Natural killer cell (primary cell): ENCODE results near the gene OSBPL3. TPM values are rescaled to one million over a fixed set of nuclear protein-coding genes. Genes with fewer than 3 reads are reported as not detected.

Experiments used
- ATAC-seq, 3 donors: fragments of 150-1000 bp in 2 of 3; fragments of 200-7000 bp in 1 of 3; cut with Tn5 transposase; 1 replicate in 1 of 3; 2 replicates in 2 of 3; pipeline ENCODE4 v1.10.0; 2021; ENCODE audit warnings: mild to moderate bottlenecking in 2 of 3, moderate library complexity in 2 of 3
- DNase-seq, 2 donors: peaks; one replicate each; pipeline versions ENCODE4 v3.0.0 to v3.0.0-alpha.2; 2013 to 2021; ENCODE audit warnings: mixed read lengths in 1 of 2
- H3K27ac ChIP-seq: one replicate; pipeline ENCODE4 v1.5.1; 2013; ENCODE audit warnings: mild to moderate bottlenecking, low read length
- H3K27me3 ChIP-seq: one replicate; pipeline ENCODE4 v1.6.1; 2013; ENCODE audit warnings: low read length; ENCODE audit not compliant: control insufficient read depth, insufficient read depth
- H3K36me3 ChIP-seq: one replicate; pipeline ENCODE4 v1.6.1; 2013; ENCODE audit warnings: low read length; ENCODE audit not compliant: control insufficient read depth, insufficient read depth
- H3K4me1 ChIP-seq: one replicate; pipeline ENCODE4 v1.6.1; 2013; ENCODE audit warnings: low read length; ENCODE audit not compliant: control insufficient read depth, insufficient read depth
- H3K4me3 ChIP-seq: one replicate; pipeline ENCODE4 v1.5.1; 2013; ENCODE audit warnings: low read length
- H3K9me3 ChIP-seq: one replicate; pipeline ENCODE4 v1.6.1; 2013; ENCODE audit warnings: low read length; ENCODE audit not compliant: control insufficient read depth, insufficient read depth
- H3K27ac Mint-ChIP-seq, 2 donors: one replicate each; pipeline ENCODE4 v1.8.0; 2022; ENCODE audit warnings: mild to moderate bottlenecking in 2 of 2, mixed read lengths in 2 of 2, moderate library complexity in 1 of 2
- H3K27me3 Mint-ChIP-seq, 2 donors: one replicate each; pipeline ENCODE4 v1.8.0; 2022; ENCODE audit warnings: low read depth in 2 of 2, mixed read lengths in 2 of 2
- H3K36me3 Mint-ChIP-seq: one replicate; pipeline ENCODE4 v1.8.0; 2022; ENCODE audit warnings: mixed read lengths
- H3K4me1 Mint-ChIP-seq, 2 donors: one replicate each; pipeline ENCODE4 v1.8.0; 2022; ENCODE audit warnings: mixed read lengths in 2 of 2
- H3K4me3 Mint-ChIP-seq: one replicate; pipeline ENCODE4 v1.8.0; 2022; ENCODE audit warnings: mild to moderate bottlenecking, moderate library complexity, mixed read lengths
- H3K9me3 Mint-ChIP-seq, 2 donors: one replicate each; pipeline ENCODE4 v1.8.0; 2022; ENCODE audit warnings: mixed read lengths in 2 of 2
- CTCF ChIP-seq: fragments of 200-600 bp; IDR thresholded peaks from one replicate; pipeline ENCODE4 v1.8.0; 2022; ENCODE audit warnings: antibody characterized with exemption
- WGBS: methylation state at CpG from one replicate; pipeline ENCODE4 v1.1.7; 2013; ENCODE audit warnings: missing lambda C conversion rate; ENCODE audit not compliant: insufficient coverage; 5-methylcytosine and 5-hydroxymethylcytosine counted together
- intact Hi-C: fragments of 100-400 bp; cut with micrococcal nuclease; formaldehyde crosslinking; loops from one replicate; pipeline ENCODE4 v1.14.2; 2022
- total RNA-seq, 4 donors: library from RNA; stranded (reverse); fragments of 120-200 nt in 1 of 4; gene quantifications; one replicate each; pipeline versions ENCODE4 v1.2.3 to v1.2.4, GENCODE V29; 2013 to 2022

OSBPL3 gene
- total RNA-seq, 3 donors from 2014 or later (not counting 1 experiment from before 2014, with no cell fraction given) = 50.7 to 99.1 (median 65.1) TPM

GRCh38 chr7:24995466-24995865 is 15.5 kb upstream of the OSBPL3 start:
- ATAC-seq = no peak
- no peaks in the 10 kb centered on the region for H3K9me3 ChIP-seq
- Mint-ChIP-seq H3K36me3 (peaks cover under 1% of the 10 kb centered on the region), H3K9me3 (peaks cover 0 to 3% of the 10 kb centered on the region in 2 donors), H3K27ac (no peak overlapping the region), H3K4me3 (no peak overlapping the region), H3K4me1 (peaks cover 7% of the 10 kb centered on the region in 2 donors), H3K27me3 (peaks cover 18 to 21% of the 10 kb centered on the region in 2 donors)
- H3K36me3 ChIP-seq = no peaks in the 10 kb centered on the region
- H3K4me3 ChIP-seq = no peak overlapping the region
- 90% methylated on average over 2 of the region's 3 CpGs for WGBS
- intact Hi-C loops = no loop called here
- TF ChIP-seq CTCF = no peak
- H3K4me1 ChIP-seq = no peaks in the 10 kb centered on the region
- no peak for DNase-seq
- no peak overlapping the region for H3K27ac ChIP-seq
- H3K27me3 ChIP-seq = no peaks in the 10 kb centered on the region

DNA sequence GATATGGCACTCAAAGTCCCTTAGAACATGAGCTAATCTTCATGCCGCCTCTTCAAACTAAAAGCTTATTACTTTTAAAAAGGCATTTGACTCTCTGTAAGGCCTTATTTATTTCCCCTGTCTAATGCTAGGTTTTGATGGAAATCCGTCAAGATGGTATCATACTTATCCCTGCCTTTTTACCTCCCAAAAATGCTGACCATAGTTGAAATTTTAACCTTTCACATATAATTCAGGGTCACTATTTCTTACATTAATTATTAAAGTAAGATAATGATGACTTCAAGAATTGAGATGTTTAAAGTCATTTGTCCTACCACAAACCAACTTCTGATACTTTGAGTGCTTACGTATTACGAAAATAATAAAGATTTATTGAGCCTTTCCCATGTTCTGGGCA is 12.3 kb upstream of the OSBPL3 start:
- Histone ChIP-seq H3K4me3 (no peak overlapping the region), H3K27ac (no peak overlapping the region), H3K27me3 (no peaks in the 10 kb centered on the region), H3K36me3 (no peaks in the 10 kb centered on the region), H3K9me3 (no peaks in the 10 kb centered on the region), H3K4me1 (no peaks in the 10 kb centered on the region)
- ATAC-seq (no peak), DNase-seq (no peak)
- H3K9me3 Mint-ChIP-seq = no peaks in the 10 kb centered on the region
- H3K27me3 Mint-ChIP-seq = peaks cover 8 to 13% of the 10 kb centered on the region in 2 donors
- H3K4me3 Mint-ChIP-seq = no peak overlapping the region
- TF ChIP-seq CTCF = no peak
- H3K36me3 Mint-ChIP-seq = no peaks in the 10 kb centered on the region
- no peak overlapping the region for H3K27ac Mint-ChIP-seq
- intact Hi-C loops = no loop called here
- 96% methylated on average over 4 of the region's 4 CpGs for WGBS
- peaks cover 7% of the 10 kb centered on the region in 2 donors for H3K4me1 Mint-ChIP-seq

DNA sequence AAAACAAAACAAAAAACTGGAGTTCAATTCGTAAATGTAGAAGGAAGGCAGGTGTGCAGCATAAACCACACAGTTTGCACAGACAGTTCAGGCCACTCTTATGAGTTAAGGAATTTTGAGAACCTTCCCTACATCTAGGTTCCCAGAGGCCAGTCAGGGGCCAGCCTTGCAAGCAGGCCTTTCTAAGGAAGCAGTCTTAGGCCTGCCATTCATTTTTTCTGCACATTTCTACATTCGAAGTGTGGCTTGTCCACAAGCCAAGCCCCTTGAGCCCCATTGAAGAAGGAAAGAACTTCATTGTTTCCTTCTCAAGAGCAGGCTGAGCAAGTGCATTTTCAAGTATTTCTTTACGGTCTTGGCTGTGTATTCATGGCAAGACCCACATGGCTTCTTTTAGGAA is 11.4 kb upstream of the OSBPL3 start:
- TF ChIP-seq CTCF = no peak
- intact Hi-C loops = no loop called here
- H3K4me3 Mint-ChIP-seq = no peak overlapping the region
- H3K4me3 ChIP-seq = no peak overlapping the region
- H3K27ac ChIP-seq = no peak overlapping the region
- ATAC-seq (no peak), DNase-seq (no peak)
- no peaks in the 10 kb centered on the region for H3K36me3 Mint-ChIP-seq
- WGBS = 99% methylated on average over 3 of the region's 3 CpGs
- H3K27me3 ChIP-seq = no peaks in the 10 kb centered on the region
- no peaks in the 10 kb centered on the region for H3K9me3 Mint-ChIP-seq
- no peak overlapping the region for H3K27ac Mint-ChIP-seq
- peaks cover 7% of the 10 kb centered on the region in 2 donors for H3K4me1 Mint-ChIP-seq
- no peaks in the 10 kb centered on the region for H3K4me1 ChIP-seq
- peaks cover 8 to 12% of the 10 kb centered on the region in 2 donors for H3K27me3 Mint-ChIP-seq
- no peaks in the 10 kb centered on the region for H3K9me3 ChIP-seq
- H3K36me3 ChIP-seq = no peaks in the 10 kb centered on the region

DNA sequence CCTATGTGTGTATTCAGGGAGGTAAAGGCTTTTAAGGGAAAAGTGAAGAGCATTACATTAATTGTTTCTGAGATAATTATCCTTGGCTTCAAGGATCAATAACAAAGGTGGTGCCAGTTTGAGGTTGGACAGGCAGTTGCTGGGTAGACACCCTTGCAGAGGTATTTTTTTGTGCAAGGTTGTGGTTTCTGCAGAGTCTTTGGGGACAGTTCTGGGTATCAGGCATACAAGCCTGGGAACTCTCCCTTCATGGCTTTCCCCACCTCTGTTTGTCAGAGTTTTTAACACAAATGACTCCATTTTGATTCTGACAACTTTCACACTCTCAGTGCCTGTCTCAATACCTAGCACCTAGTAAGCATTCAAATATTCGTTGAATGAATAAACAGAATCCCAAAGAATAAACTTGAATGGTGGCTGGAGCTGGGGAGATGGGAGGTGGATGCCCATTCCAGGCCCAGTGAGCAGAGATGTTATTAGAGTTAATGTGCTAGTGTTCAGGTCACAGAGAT is 7.4 kb upstream of the OSBPL3 start:
- Mint-ChIP-seq H3K36me3 (no peaks in the 10 kb centered on the region), H3K27ac (no peak overlapping the region), H3K4me3 (no peak overlapping the region), H3K9me3 (no peaks in the 10 kb centered on the region), H3K27me3 (peaks cover 0 to 9% of the 10 kb centered on the region in 2 donors), H3K4me1 (peaks cover 7 to 12% of the 10 kb centered on the region in 2 donors)
- no peaks in the 10 kb centered on the region for H3K27me3 ChIP-seq
- H3K4me1 ChIP-seq = no peaks in the 10 kb centered on the region
- intact Hi-C loops = no loop called here
- no peaks in the 10 kb centered on the region for H3K9me3 ChIP-seq
- H3K27ac ChIP-seq = no peak overlapping the region
- WGBS = 91% methylated on average over 1 of the region's 1 CpG
- H3K36me3 ChIP-seq = no peaks in the 10 kb centered on the region
- DNase-seq (no peak), ATAC-seq (no peak)
- H3K4me3 ChIP-seq = no peak overlapping the region
- no peak for TF ChIP-seq CTCF
